Measurements from ENCODE around the gene STK10. TPM values are rescaled to one million over a fixed set of nuclear protein-coding genes. Genes with fewer than 3 reads are reported as not detected.
A peak's percentile ranks its signal among the peaks of the same experiment; 100 is the strongest.

Gene STK10
- total and polyA plus RNA-seq, 9 of the 15 experiments (the other 6 are each of a cell fraction or from before 2014, with no cell fraction given): 0.30 to 6.7 (median 2.4) TPM

GRCh38 chr5:172007175-172008110 lies 180.6 kb downstream of the STK10 start:
- Histone ChIP-seq H3K27ac (ENCODE audit: extremely low read depth, low read depth, low read length) (peak overlapping the region; percentile 100), H3K4me2 (ENCODE audit: insufficient read depth, low read length) (peak overlapping the region; percentile 99), H3K9me1 (ENCODE audit: control insufficient read depth, insufficient read depth, low read length) (no peaks in the 10 kb centered on the region), H3K9ac (ENCODE audit: insufficient read depth in 1 of 2, low read depth in 2 of 2, low read length in 2 of 2) (peak overlapping the region; percentile 98 to 100), H3K36me3 (ENCODE audit: control insufficient read depth, insufficient read depth, low read length) (no peaks in the 10 kb centered on the region), H3K79me2 (ENCODE audit: control insufficient read depth, insufficient read depth, low read length) (peaks cover 44% of the 10 kb centered on the region), H3K27me3 (ENCODE audit: control insufficient read depth in 2 of 2, insufficient read depth in 2 of 2, low read length in 2 of 2) (no peaks in the 10 kb centered on the region), H2AFZ (ENCODE audit: low read depth, low read length) (peak overlapping the region; percentile 100), H3K4me3 (peak overlapping the region; percentile 93), H3K9me3 (replicated peaks; ENCODE audit: control insufficient read depth, insufficient read depth, low read depth, low read length) (no peaks in the 10 kb centered on the region), H3K4me1 (replicated peaks in 1 of 2; ENCODE audit: control insufficient read depth in 2 of 2, insufficient read depth in 2 of 2, low read length in 2 of 2) (peaks cover 19 to 31% of the 10 kb centered on the region in 2 experiments), H4K20me1 (replicated peaks; ENCODE audit: control insufficient read depth, insufficient read depth, low read length) (peaks cover 9% of the 10 kb centered on the region)
- POLR2A ChIA-PET: interaction anchor here (0.6 to 2.8 kb wide), 10 partner anchors 8 to 426 kb away, joined by 3 to 20 read pairs (median 4); no protein-coding TSS in a partner anchor
- peak in 1 of 4 experiments; percentile 16 for DNase-seq (ENCODE audit: extremely low read depth in 1 of 4, low spot score in 3 of 4)
- peak; percentile 37 for FAIRE-seq
- 28% methylated on average over 37 of the region's 37 CpGs for WGBS (ENCODE audit: insufficient coverage, low coverage, missing lambda C conversion rate)
- CTCF ChIA-PET (ENCODE audit: low intra/inter-chr PET ratio): no interaction called here
- ATAC-seq: no peak
- in situ Hi-C loops (cut with MboI): no loop called here
- BruUV-seq (replicated peaks): TSS peak; percentile 92
- intact Hi-C loops (cut with micrococcal nuclease): loop anchor here (5.0 kb wide), 1 partner anchor 55 kb away; no protein-coding TSS in a partner anchor
- TF ChIP-seq HMGXB4 (CRISPR knock-in tag; IDR thresholded peaks at IDR 0.05) (0 out of 2 replicates have a peak, but pooled peaks have one; percentile 60), RBM39 (optimal IDR thresholded peaks at IDR 0.05; ENCODE audit: low read depth, low read length) (no peak), HDAC1 (IDR thresholded peaks at IDR 0.05) (no peak), ZNF778 (CRISPR knock-in tag; IDR thresholded peaks at IDR 0.05) (no peak), SAP30 (IDR thresholded peaks at IDR 0.05; ENCODE audit: borderline replicate concordance, insufficient read depth, low read depth, low read length, poor library complexity, severe bottlenecking) (peak; percentile 17), HDGF (IDR thresholded peaks at IDR 0.05) (0 out of 2 replicates have a peak, but pooled peaks have one; percentile 24), ZFP91 (CRISPR knock-in tag; IDR thresholded peaks at IDR 0.05) (peak; percentile 72; the same call in 1 of the 2 replicates), DNMT1 (IDR thresholded peaks at IDR 0.05) (peak; percentile 71; the same call in 1 of the 2 replicates), NCOA6 (IDR thresholded peaks at IDR 0.05) (0 out of 2 replicates have a peak, but pooled peaks have one; percentile 26), CHD2 (IDR thresholded peaks at IDR 0.05; ENCODE audit: low read depth, low read length) (no peak), NEUROD1 (IDR thresholded peaks at IDR 0.05; ENCODE audit: borderline replicate concordance, low read depth, low read length, partially characterized antibody) (peak; percentile 11), BCOR (IDR thresholded peaks at IDR 0.05) (0 out of 2 replicates have a peak, but pooled peaks have one; percentile 14), TCF3 (CRISPR knock-in tag; IDR thresholded peaks at IDR 0.05) (no peak), NFYB (IDR thresholded peaks at IDR 0.05; ENCODE audit: extremely low read depth, insufficient read length) (no peak), CCAR2 (IDR thresholded peaks at IDR 0.05; ENCODE audit: low read depth, low read length) (no peak), PTBP1 (IDR thresholded peaks at IDR 0.05; ENCODE audit: low read depth, low read length) (no peak), CSDE1 (IDR thresholded peaks at IDR 0.05) (no peak), ZKSCAN1 (IDR thresholded peaks at IDR 0.05; ENCODE audit: low read depth, low read length) (no peak), EZH2 (IDR thresholded peaks at IDR 0.05; ENCODE audit: borderline replicate concordance, low read depth, low read length) (no peak)
